SK-N-SH (cell line): Measurements from ENCODE around the gene NOB1. TPM values are rescaled to one million over a fixed set of nuclear protein-coding genes. Genes with fewer than 3 reads are reported as not detected.

Source experiments
- CTCF ChIA-PET: fragments of 300-600, 350-600 bp; formaldehyde crosslinking; extraction: SDS; loops from one replicate; lab custom pipeline; 2021; lab: Yijun Ruan, JAX
- POLR2A ChIA-PET: fragments of 350-600 bp; sonication (Branson Sonifier 250); formaldehyde crosslinking; extraction: SDS; loops from one replicate; lab custom pipeline; 2020; ENCODE audit warnings: antibody characterized with exemption, inconsistent platforms; lab: Yijun Ruan, JAX
- DNase-seq: peaks from one replicate; pipeline ENCODE4 v3.0.0; 2012
- H2AFZ ChIP-seq: fragments of 200-600 bp; sonication (generic); 2 replicates; pipeline ENCODE4 v1.8.1; 2016; ENCODE audit warnings: antibody characterized with exemption, mild to moderate bottlenecking, low read depth
- H3F3A ChIP-seq: fragments of 200-600 bp; sonication (generic); replicated peaks from 2 replicates; pipeline ENCODE3; 2016; ENCODE audit warnings: antibody characterized with exemption, mild to moderate bottlenecking; ENCODE audit not compliant: insufficient read depth
- H3K27ac ChIP-seq, 2 experiments: fragments of 200-500 bp in 1 of 2; fragments of 200-600 bp in 1 of 2; sonication (Bioruptor generic) in 1 of 2; sonication (generic), shearing (Covaris generic) in 1 of 2; 2 replicates each; pipeline versions ENCODE4 v1.5.1 to v1.6.1; 2014 to 2016; ENCODE audit warnings: low read depth in 2 of 2, inconsistent platforms in 1 of 2, low read length in 1 of 2, mild to moderate bottlenecking in 1 of 2, mixed read lengths in 1 of 2
- H3K27me3 ChIP-seq: fragments of 200-600 bp; sonication (generic), shearing (Covaris generic); 2 replicates; pipeline ENCODE4 v1.6.1; 2016; ENCODE audit warnings: mixed run types; ENCODE audit not compliant: insufficient read depth
- H3K36me3 ChIP-seq, 2 experiments: fragments of 200-500 bp in 1 of 2; fragments of 200-600 bp in 1 of 2; sonication (Bioruptor generic) in 1 of 2; sonication (generic) in 1 of 2; replicated peaks in 1 of 2; 2 replicates each; pipeline versions ENCODE3 to v1.5.1; 2014 to 2016; ENCODE audit warnings: low read length in 1 of 2, mild to moderate bottlenecking in 1 of 2; ENCODE audit not compliant: insufficient read depth in 2 of 2, control insufficient read depth in 1 of 2
- H3K4me1 ChIP-seq, 2 experiments: fragments of 200-500 bp in 1 of 2; fragments of 200-600 bp in 1 of 2; sonication (Bioruptor generic) in 1 of 2; sonication (generic), shearing (Covaris generic) in 1 of 2; 2 replicates each; pipeline versions ENCODE4 v1.5.1 to v1.6.1; 2014 to 2016; ENCODE audit warnings: low read depth in 1 of 2, low read length in 1 of 2, mixed run types in 1 of 2; ENCODE audit not compliant: insufficient read depth in 2 of 2, control insufficient read depth in 1 of 2
- H3K4me2 ChIP-seq: fragments of 200-600 bp; sonication (generic), shearing (Covaris generic); 2 replicates; pipeline ENCODE4 v1.6.1; 2017; ENCODE audit warnings: mixed run types
- H3K4me3 ChIP-seq, 2 experiments: fragments of 200-500 bp in 1 of 2; fragments of 200-600 bp in 1 of 2; sonication (Bioruptor generic) in 1 of 2; sonication (generic), shearing (Covaris generic) in 1 of 2; 2 replicates each; pipeline versions ENCODE4 v1.5.1 to v1.8.1; 2014 to 2016; ENCODE audit warnings: low read depth in 2 of 2, inconsistent platforms in 1 of 2, low read length in 1 of 2, mild to moderate bottlenecking in 1 of 2, mixed read lengths in 1 of 2, moderate library complexity in 1 of 2
- H3K79me2 ChIP-seq: fragments of 200-600 bp; sonication (generic); 2 replicates; pipeline ENCODE4 v1.8.1; 2017; ENCODE audit warnings: mild to moderate bottlenecking; ENCODE audit not compliant: insufficient read depth
- H3K9ac ChIP-seq: fragments of 200-600 bp; sonication (generic); 2 replicates; pipeline ENCODE4 v1.6.1; 2017; ENCODE audit warnings: mixed run types
- H3K9me2 ChIP-seq: fragments of 200-600 bp; sonication (generic); 2 replicates; pipeline ENCODE4 v1.6.1; 2017; ENCODE audit warnings: mixed run types
- H3K9me3 ChIP-seq: fragments of 200-600 bp; sonication (generic); 2 replicates; pipeline ENCODE4 v1.6.1; 2017; ENCODE audit warnings: mixed run types, mild to moderate bottlenecking, moderate library complexity
- H4K20me1 ChIP-seq: fragments of 200-600 bp; sonication (generic); 2 replicates; pipeline ENCODE4 v1.6.1; 2017; ENCODE audit warnings: mild to moderate bottlenecking, mixed run types; ENCODE audit not compliant: insufficient read depth
- EP300 ChIP-seq, 2 experiments: IDR thresholded peaks; 2 replicates each; pipeline versions ENCODE4 v1.4.0 to v1.6.1; 2012; ENCODE audit warnings: borderline replicate concordance in 1 of 2, low read depth in 1 of 2, low read length in 1 of 2
- EZH2phosphoT487 ChIP-seq: fragments of 200-600 bp; sonication (generic); IDR thresholded peaks from 2 replicates; pipeline ENCODE4 v1.6.1; 2017; ENCODE audit warnings: low read depth, mixed run types, mild to moderate bottlenecking, antibody characterized with exemption, moderate library complexity, borderline replicate concordance
- FOXM1 ChIP-seq: IDR thresholded peaks from 2 replicates; pipeline ENCODE4 v1.4.0; 2012; ENCODE audit warnings: low read depth, mild to moderate bottlenecking
- GABPA ChIP-seq: IDR thresholded peaks from 2 replicates; pipeline ENCODE4 v1.4.0; 2012; ENCODE audit warnings: low read depth, mild to moderate bottlenecking
- NFIC ChIP-seq: IDR thresholded peaks from 2 replicates; pipeline ENCODE4 v1.4.0; 2012; ENCODE audit warnings: borderline replicate concordance
- RCOR1 ChIP-seq: fragments of 150-350 bp; IDR thresholded peaks from 2 replicates; pipeline ENCODE4 v1.6.1; 2017; ENCODE audit warnings: antibody characterized with exemption, low read length
- SIN3A ChIP-seq: IDR thresholded peaks from 2 replicates; pipeline ENCODE4 v1.6.1; 2012; ENCODE audit warnings: low read depth, mild to moderate bottlenecking, low read length, moderate library complexity, borderline replicate concordance
- SMC3 ChIP-seq: IDR thresholded peaks from 2 replicates; pipeline ENCODE4 v1.6.1; 2012; ENCODE audit warnings: low read depth, low read length, improper control_type of control experiment
- TCF12 ChIP-seq: IDR thresholded peaks from 2 replicates; pipeline ENCODE4 v1.4.0; 2012
- USF1 ChIP-seq: IDR thresholded peaks from 2 replicates; pipeline ENCODE4 v1.4.0; 2012; ENCODE audit warnings: low read depth, borderline replicate concordance
- WGBS: methylation state at CpG from one replicate; pipeline ENCODE4 v1.1.6; 2017; ENCODE audit warnings: low lambda C conversion rate; 5-methylcytosine and 5-hydroxymethylcytosine counted together
- polyA plus RNA-seq, 3 experiments: library from polyadenylated mRNA; depleted of rRNA; stranded (reverse); fragments of >200 nt; gene quantifications; 2 replicates each; pipeline ENCODE4 v1.2.3, GENCODE V29; 2012
- TF ChIP-seq, protein P1 (sequence below): IDR thresholded peaks from 2 replicates; pipeline ENCODE4; 2012
- TF ChIP-seq, protein P2 (sequence below): fragments of 200-600 bp; sonication (generic); IDR thresholded peaks from 2 replicates; pipeline ENCODE4 v1.6.1; 2017; ENCODE audit warnings: antibody characterized with exemption, mild to moderate bottlenecking, moderate library complexity
- TF ChIP-seq, protein P3 (sequence below): IDR thresholded peaks from 2 replicates; pipeline ENCODE4 v1.4.0; 2012; ENCODE audit warnings: low read depth
- TF ChIP-seq, protein P4 (sequence below): fragments of 150-350 bp; IDR thresholded peaks from 2 replicates; pipeline ENCODE4 v1.6.1; 2016; ENCODE audit warnings: mild to moderate bottlenecking, low read depth, low read length

NOB1 gene
- polyA plus RNA-seq, 1 of the 3 experiments (the other 2 are of a cell fraction), result 86.3 TPM

GRCh38 chr16:69773260-69773947, 18.7 kb upstream of the NOB1 start:
- no peaks in the 10 kb centered on the region for H3F3A ChIP-seq
- no peak overlapping the region for H3K4me3 ChIP-seq
- H3K9me3 ChIP-seq, result no peaks in the 10 kb centered on the region
- no peaks in the 10 kb centered on the region for H3K27me3 ChIP-seq
- TF ChIP-seq, protein P1, sequence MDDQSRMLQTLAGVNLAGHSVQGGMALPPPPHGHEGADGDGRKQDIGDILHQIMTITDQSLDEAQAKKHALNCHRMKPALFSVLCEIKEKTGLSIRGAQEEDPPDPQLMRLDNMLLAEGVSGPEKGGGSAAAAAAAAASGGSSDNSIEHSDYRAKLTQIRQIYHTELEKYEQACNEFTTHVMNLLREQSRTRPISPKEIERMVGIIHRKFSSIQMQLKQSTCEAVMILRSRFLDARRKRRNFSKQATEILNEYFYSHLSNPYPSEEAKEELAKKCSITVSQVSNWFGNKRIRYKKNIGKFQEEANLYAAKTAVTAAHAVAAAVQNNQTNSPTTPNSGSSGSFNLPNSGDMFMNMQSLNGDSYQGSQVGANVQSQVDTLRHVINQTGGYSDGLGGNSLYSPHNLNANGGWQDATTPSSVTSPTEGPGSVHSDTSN, result no peak
- no peak for TF ChIP-seq TCF12
- no peak for TF ChIP-seq SIN3A
- TF ChIP-seq NFIC, result no peak
- TF ChIP-seq, protein P2, sequence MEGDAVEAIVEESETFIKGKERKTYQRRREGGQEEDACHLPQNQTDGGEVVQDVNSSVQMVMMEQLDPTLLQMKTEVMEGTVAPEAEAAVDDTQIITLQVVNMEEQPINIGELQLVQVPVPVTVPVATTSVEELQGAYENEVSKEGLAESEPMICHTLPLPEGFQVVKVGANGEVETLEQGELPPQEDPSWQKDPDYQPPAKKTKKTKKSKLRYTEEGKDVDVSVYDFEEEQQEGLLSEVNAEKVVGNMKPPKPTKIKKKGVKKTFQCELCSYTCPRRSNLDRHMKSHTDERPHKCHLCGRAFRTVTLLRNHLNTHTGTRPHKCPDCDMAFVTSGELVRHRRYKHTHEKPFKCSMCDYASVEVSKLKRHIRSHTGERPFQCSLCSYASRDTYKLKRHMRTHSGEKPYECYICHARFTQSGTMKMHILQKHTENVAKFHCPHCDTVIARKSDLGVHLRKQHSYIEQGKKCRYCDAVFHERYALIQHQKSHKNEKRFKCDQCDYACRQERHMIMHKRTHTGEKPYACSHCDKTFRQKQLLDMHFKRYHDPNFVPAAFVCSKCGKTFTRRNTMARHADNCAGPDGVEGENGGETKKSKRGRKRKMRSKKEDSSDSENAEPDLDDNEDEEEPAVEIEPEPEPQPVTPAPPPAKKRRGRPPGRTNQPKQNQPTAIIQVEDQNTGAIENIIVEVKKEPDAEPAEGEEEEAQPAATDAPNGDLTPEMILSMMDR, result no peak
- no peak for TF ChIP-seq GABPA
- no peak for TF ChIP-seq EP300 (IDR thresholded peaks at IDR 0.05; ENCODE audit: borderline replicate concordance in 1 of 2, low read depth in 1 of 2, low read length in 1 of 2)
- no peak overlapping the region for H2AFZ ChIP-seq
- WGBS, result 93% methylated on average over 6 of the region's 6 CpGs
- H3K36me3 ChIP-seq, result peaks cover 0 to 3% of the 10 kb centered on the region in 2 experiments
- H3K9me2 ChIP-seq, result no peaks in the 10 kb centered on the region
- H3K4me2 ChIP-seq, result no peak overlapping the region
- no peak overlapping the region for H3K27ac ChIP-seq
- H4K20me1 ChIP-seq, result no peaks in the 10 kb centered on the region
- H3K9ac ChIP-seq, result no peak overlapping the region
- peaks cover 73% of the 10 kb centered on the region for H3K79me2 ChIP-seq
- ChIA-PET CTCF (interaction anchor here (1.6 to 2.8 kb wide), 2 partner anchors 19 to 157 kb away, joined by 3 to 9 read pairs; partner anchors contain the start of gene NOB1), POLR2A (no interaction called here)
- H3K4me1 ChIP-seq, result no peaks in the 10 kb centered on the region
- DNase-seq, result no peak

DNA sequence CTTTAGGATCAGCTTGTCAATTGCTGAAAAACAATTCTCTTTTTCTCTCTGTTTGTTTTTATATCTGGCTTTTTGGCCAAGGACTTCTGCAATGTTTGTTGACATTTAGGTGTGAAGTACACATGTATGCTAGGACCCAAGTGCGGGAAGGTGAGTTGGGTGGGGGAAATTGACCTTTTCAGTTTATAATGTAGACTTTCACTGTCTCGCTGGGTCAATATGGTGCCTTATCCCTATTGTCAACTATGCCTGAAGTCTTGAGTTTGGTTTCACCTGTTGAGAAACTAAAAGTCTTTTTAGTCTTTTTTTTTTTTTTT, 16.9 kb upstream of the NOB1 start:
- Histone ChIP-seq H3K36me3 (peaks cover 0 to 3% of the 10 kb centered on the region in 2 experiments), H3K4me2 (no peak overlapping the region), H3K4me1 (no peaks in the 10 kb centered on the region), H3F3A (no peaks in the 10 kb centered on the region), H2AFZ (no peak overlapping the region), H4K20me1 (no peaks in the 10 kb centered on the region), H3K27me3 (no peaks in the 10 kb centered on the region), H3K4me3 (no peak overlapping the region), H3K9me3 (no peaks in the 10 kb centered on the region), H3K9ac (no peak overlapping the region), H3K27ac (no peak overlapping the region), H3K9me2 (no peaks in the 10 kb centered on the region), H3K79me2 (peaks cover 88% of the 10 kb centered on the region)
- ChIA-PET POLR2A (no interaction called here), CTCF (interaction anchor here (0.7 to 2.8 kb wide), 2 partner anchors 17 to 158 kb away, joined by 3 to 9 read pairs; partner anchors contain the start of gene NOB1)
- 95% methylated on average over 2 of the region's 2 CpGs for WGBS
- TF ChIP-seq, protein P3, sequence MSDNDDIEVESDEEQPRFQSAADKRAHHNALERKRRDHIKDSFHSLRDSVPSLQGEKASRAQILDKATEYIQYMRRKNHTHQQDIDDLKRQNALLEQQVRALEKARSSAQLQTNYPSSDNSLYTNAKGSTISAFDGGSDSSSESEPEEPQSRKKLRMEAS, result no peak
- TF ChIP-seq SMC3 (no peak), USF1 (no peak), RCOR1 (no peak), NFIC (no peak), FOXM1 (no peak), GABPA (no peak), EZH2phosphoT487 (no peak), SIN3A (no peak)
- TF ChIP-seq, protein P1, result no peak
- TF ChIP-seq, protein P4, sequence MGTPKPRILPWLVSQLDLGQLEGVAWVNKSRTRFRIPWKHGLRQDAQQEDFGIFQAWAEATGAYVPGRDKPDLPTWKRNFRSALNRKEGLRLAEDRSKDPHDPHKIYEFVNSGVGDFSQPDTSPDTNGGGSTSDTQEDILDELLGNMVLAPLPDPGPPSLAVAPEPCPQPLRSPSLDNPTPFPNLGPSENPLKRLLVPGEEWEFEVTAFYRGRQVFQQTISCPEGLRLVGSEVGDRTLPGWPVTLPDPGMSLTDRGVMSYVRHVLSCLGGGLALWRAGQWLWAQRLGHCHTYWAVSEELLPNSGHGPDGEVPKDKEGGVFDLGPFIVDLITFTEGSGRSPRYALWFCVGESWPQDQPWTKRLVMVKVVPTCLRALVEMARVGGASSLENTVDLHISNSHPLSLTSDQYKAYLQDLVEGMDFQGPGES, result no peak
- no peak for DNase-seq
